ENCODE data around the gene C5orf58.

DNA sequence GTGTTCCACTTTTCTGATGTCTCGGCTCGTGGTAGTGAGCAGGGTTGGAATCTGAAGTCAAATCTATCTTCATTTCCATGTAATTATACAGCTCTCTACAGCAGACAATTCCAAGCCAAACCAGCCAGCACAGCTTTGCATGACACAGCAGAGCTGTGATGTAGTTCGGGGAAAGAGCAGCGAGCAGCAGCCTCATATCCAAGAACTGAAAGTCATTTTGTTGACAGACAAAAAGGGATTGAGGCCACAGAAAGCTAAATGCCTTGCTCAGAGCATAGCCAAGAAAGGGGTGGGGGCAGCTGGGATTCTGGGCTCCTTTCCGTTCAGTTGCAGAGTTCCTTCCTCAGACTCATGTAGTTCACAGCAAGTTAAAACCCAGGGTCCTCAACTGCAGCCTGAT is 32.7 kb downstream of the C5orf58 start:
- TF ChIP-seq, protein P1, sequence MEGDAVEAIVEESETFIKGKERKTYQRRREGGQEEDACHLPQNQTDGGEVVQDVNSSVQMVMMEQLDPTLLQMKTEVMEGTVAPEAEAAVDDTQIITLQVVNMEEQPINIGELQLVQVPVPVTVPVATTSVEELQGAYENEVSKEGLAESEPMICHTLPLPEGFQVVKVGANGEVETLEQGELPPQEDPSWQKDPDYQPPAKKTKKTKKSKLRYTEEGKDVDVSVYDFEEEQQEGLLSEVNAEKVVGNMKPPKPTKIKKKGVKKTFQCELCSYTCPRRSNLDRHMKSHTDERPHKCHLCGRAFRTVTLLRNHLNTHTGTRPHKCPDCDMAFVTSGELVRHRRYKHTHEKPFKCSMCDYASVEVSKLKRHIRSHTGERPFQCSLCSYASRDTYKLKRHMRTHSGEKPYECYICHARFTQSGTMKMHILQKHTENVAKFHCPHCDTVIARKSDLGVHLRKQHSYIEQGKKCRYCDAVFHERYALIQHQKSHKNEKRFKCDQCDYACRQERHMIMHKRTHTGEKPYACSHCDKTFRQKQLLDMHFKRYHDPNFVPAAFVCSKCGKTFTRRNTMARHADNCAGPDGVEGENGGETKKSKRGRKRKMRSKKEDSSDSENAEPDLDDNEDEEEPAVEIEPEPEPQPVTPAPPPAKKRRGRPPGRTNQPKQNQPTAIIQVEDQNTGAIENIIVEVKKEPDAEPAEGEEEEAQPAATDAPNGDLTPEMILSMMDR (IDR thresholded peaks at IDR 0.05), result no peak
- no peak for TF ChIP-seq POLR2A (IDR thresholded peaks at IDR 0.05)

All from uterus (tissue), 2 donors.